ENCODE measurements around the gene ALDH1A1.

- no peak for TF ChIP-seq HDGF (IDR thresholded peaks at IDR 0.05; ENCODE audit: borderline replicate concordance)
- TF ChIP-seq SP1 (IDR thresholded peaks at IDR 0.05): no peak
- no peak for TF ChIP-seq BHLHE40 (IDR thresholded peaks at IDR 0.05; ENCODE audit: borderline replicate concordance)
Measured at GRCh38 chr9:72899734-72900477, 52.9 kb downstream of the ALDH1A1 start.
